Caki2 (cell line): Measurements from ENCODE around the gene PRX. TPM values are rescaled to one million over a fixed set of nuclear protein-coding genes. Genes with fewer than 3 reads are reported as not detected.
"Not testable (repeated sequence)": the region's sequence is repeated elsewhere in the genome, so short reads cannot be mapped to it uniquely, and the experiment has no call there.

Experiments used
- DNase-seq: peaks from one replicate; pipeline ENCODE4 v3.0.0-alpha.2; 2015; ENCODE audit warnings: low read depth
- in situ Hi-C: cut with HindIII; loops from 2 replicates; pipeline ENCODE4 v1.10.0; 2016; ENCODE audit warnings: low sequenced_read_pairs, low pct_unique_long_range_greater_than_20kb, mixed read lengths
- total RNA-seq: library from RNA; depleted of rRNA; stranded (reverse); fragments of >200 nt; shearing (Covaris generic); gene quantifications from 2 replicates; pipeline ENCODE4 v1.2.3, GENCODE V29; 2014; ENCODE audit warnings: low replicate concordance

The PRX gene
- total RNA-seq, 1 experiment from 2014 or later: 5.3 TPM

- DNase-seq: no peak
- in situ Hi-C loops: no loop called here
Measured at GRCh38 chr19:40379446-40380198, 33.6 kb downstream of the PRX start.

GRCh38 chr19:40378509-40378908, 34.7 kb downstream of the PRX start:
- no peak for DNase-seq
- in situ Hi-C loops: no loop called here

- no peak for DNase-seq
- in situ Hi-C loops: no loop called here
Measured at GRCh38 chr19:40377876-40378385, 35.2 kb downstream of the PRX start.

- DNase-seq: no peak
- in situ Hi-C loops: no loop called here
Measured at GRCh38 chr19:40376286-40376862, 36.8 kb downstream of the PRX start.

GRCh38 chr19:40374084-40374483, 39.1 kb downstream of the PRX start:
- DNase-seq: no peak
- in situ Hi-C loops: no loop called here

GRCh38 chr19:40371802-40372122, 41.4 kb downstream of the PRX start:
- no peak for DNase-seq
- in situ Hi-C loops: no loop called here

- no peak for DNase-seq
- in situ Hi-C loops: no loop called here
Measured at GRCh38 chr19:40370997-40371801, 42.0 kb downstream of the PRX start.

- in situ Hi-C loops, DNase-seq: not testable (repeated sequence)
Measured at GRCh38 chr19:40370253-40370652, 42.9 kb downstream of the PRX start.

GRCh38 chr19:40369797-40370196, 43.4 kb downstream of the PRX start:
- in situ Hi-C loops: no loop called here

GRCh38 chr19:40367577-40368434, 45.4 kb downstream of the PRX start:
- no peak for DNase-seq
- in situ Hi-C loops: no loop called here

More at GRCh38 chr19:40369797-40370196, 43.4 kb downstream of the PRX start:
- DNase-seq: no peak

GRCh38 chr19:40366697-40367561, 46.2 kb downstream of the PRX start:
- DNase-seq: no peak
- in situ Hi-C loops: no loop called here

GRCh38 chr19:40365613-40366401, 47.4 kb downstream of the PRX start:
- in situ Hi-C loops: no loop called here

GRCh38 chr19:40365010-40365409, 48.2 kb downstream of the PRX start:
- no peak for DNase-seq
- in situ Hi-C loops: no loop called here

More at GRCh38 chr19:40365613-40366401, 47.4 kb downstream of the PRX start:
- no peak for DNase-seq

- in situ Hi-C loops: no loop called here
- no peak for DNase-seq
Measured at GRCh38 chr19:40363069-40363468, 50.1 kb downstream of the PRX start.

- in situ Hi-C loops: no loop called here
- DNase-seq: no peak
Measured at GRCh38 chr19:40362160-40362559, 51.0 kb downstream of the PRX start.

- in situ Hi-C loops: no loop called here
- no peak for DNase-seq
Measured at GRCh38 chr19:40360708-40361241, 52.4 kb downstream of the PRX start.
